Calu3 (cell line): Measurements from ENCODE around the gene DGKI. TPM values are rescaled to one million over a fixed set of nuclear protein-coding genes. Genes with fewer than 3 reads are reported as not detected.

Experiments
- BruUV-seq: library from RNA; stranded (reverse); fragments of 400-500 nt; replicated peaks from 2 replicates; lab custom pipeline; 2021; lab: Mats Ljungman, UMichigan
- CTCF ChIA-PET: fragments of 300-600 bp; sonication (Branson Sonifier 250); formaldehyde crosslinking; loops from one replicate; lab custom pipeline; 2022; ENCODE audit warnings: antibody characterized with exemption; lab: Charles Lee
- DNase-seq: peaks from one replicate; pipeline ENCODE4 v3.0.0; 2022
- H3K27ac Mint-ChIP-seq: one replicate; pipeline ENCODE4 v1.8.0; 2022; ENCODE audit warnings: mixed read lengths; ENCODE audit not compliant: unreplicated experiment
- H3K27me3 Mint-ChIP-seq: one replicate; pipeline ENCODE4 v1.8.0; 2022; ENCODE audit warnings: mixed read lengths; ENCODE audit not compliant: unreplicated experiment
- H3K36me3 Mint-ChIP-seq: one replicate; pipeline ENCODE4 v1.8.0; 2022; ENCODE audit warnings: mild to moderate bottlenecking, moderate library complexity, mixed read lengths; ENCODE audit not compliant: insufficient read depth, unreplicated experiment
- H3K4me1 Mint-ChIP-seq: one replicate; pipeline ENCODE4 v1.8.0; 2022; ENCODE audit warnings: mild to moderate bottlenecking, low read depth, mixed read lengths; ENCODE audit not compliant: unreplicated experiment
- H3K4me3 Mint-ChIP-seq: one replicate; pipeline ENCODE4 v1.8.0; 2022; ENCODE audit warnings: mild to moderate bottlenecking, low read depth, moderate library complexity, mixed read lengths; ENCODE audit not compliant: unreplicated experiment
- H3K9me3 Mint-ChIP-seq: one replicate; pipeline ENCODE4 v1.8.0; 2022; ENCODE audit warnings: low read depth, mixed read lengths; ENCODE audit not compliant: unreplicated experiment
- intact Hi-C: fragments of 100-400 bp; cut with micrococcal nuclease; formaldehyde crosslinking; loops from one replicate; pipeline ENCODE4 v1.10.0; 2022; ENCODE audit not compliant: unreplicated experiment
- total RNA-seq: library from RNA; stranded (reverse); gene quantifications from 2 replicates; pipeline ENCODE4 v1.2.3, GENCODE V29; 2022
- TF ChIP-seq, protein P1 (sequence below): fragments of 200-600 bp; IDR thresholded peaks from one replicate; pipeline ENCODE4 v1.8.0; 2022; ENCODE audit warnings: antibody characterized with exemption; ENCODE audit not compliant: unreplicated experiment

DGKI gene
- total RNA-seq, 1 experiment from 2014 or later = not detected

DNA sequence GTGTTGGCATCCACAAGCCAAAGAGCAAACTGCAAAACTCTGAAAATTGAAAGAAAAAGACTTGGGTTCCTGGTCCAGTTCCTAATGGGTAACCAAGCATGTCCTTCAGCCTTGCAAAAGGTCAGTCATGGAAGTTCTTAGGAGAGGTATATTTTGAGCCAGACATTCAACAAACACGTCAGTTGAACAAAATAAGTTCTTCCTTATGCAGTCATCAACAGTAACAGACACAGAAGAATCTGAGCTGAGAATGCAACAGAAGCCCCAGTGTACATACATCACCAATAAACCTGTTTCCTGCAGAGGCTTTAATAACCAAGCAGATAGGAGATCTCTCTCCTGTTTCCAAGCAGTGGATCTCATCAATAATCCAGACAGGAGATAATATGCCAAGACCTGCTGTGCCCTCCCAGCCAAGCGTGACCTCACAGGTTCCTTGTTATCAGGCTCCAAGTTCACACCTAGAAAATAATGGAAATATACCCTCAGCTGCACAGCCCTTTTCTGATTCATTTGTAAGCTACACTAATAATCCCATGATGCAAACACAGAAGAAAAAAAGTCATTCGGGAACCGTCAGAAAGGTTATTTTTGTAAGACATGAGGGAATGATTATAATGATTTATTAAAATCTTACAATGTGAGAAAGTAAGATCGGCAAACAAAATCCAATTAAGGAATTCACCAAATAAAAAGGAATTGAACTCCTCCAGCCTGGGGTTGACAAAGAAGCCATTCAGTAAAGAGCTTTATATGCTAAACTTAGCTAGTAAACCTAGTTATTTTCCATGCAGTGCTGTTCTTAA, 90.7 kb downstream of the DGKI start:
- H3K36me3 Mint-ChIP-seq = no peaks in the 10 kb centered on the region
- no peak for DNase-seq
- CTCF ChIA-PET = no interaction called here
- BruUV-seq = no TSS peak
- peaks cover 63% of the 10 kb centered on the region for H3K27me3 Mint-ChIP-seq
- no peak overlapping the region for H3K4me3 Mint-ChIP-seq
- TF ChIP-seq, protein P1, sequence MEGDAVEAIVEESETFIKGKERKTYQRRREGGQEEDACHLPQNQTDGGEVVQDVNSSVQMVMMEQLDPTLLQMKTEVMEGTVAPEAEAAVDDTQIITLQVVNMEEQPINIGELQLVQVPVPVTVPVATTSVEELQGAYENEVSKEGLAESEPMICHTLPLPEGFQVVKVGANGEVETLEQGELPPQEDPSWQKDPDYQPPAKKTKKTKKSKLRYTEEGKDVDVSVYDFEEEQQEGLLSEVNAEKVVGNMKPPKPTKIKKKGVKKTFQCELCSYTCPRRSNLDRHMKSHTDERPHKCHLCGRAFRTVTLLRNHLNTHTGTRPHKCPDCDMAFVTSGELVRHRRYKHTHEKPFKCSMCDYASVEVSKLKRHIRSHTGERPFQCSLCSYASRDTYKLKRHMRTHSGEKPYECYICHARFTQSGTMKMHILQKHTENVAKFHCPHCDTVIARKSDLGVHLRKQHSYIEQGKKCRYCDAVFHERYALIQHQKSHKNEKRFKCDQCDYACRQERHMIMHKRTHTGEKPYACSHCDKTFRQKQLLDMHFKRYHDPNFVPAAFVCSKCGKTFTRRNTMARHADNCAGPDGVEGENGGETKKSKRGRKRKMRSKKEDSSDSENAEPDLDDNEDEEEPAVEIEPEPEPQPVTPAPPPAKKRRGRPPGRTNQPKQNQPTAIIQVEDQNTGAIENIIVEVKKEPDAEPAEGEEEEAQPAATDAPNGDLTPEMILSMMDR = no peak
- no peaks in the 10 kb centered on the region for H3K4me1 Mint-ChIP-seq
- H3K27ac Mint-ChIP-seq = no peak overlapping the region
- H3K9me3 Mint-ChIP-seq = no peaks in the 10 kb centered on the region
- intact Hi-C loops = no loop called here

DNA sequence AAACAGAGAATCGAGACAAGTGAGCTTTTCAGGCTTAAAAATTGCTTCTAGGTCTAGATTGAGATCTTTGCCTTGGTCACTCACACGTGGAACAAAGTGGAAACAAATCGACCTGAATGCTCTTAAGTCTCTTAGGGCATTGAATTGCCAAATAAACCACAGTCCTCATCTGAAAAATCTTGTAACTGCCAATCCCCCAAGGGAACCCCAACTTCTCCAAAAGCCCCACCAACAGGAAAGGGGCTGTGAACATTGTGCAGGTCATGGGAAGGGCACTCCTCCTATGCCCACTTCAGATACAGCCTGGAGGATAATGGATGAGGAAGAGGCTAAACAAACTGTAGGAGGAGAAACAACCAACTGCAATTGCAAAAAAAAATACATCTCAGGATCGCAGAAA, 91.3 kb downstream of the DGKI start:
- Mint-ChIP-seq H3K4me3 (no peak overlapping the region), H3K27ac (no peak overlapping the region), H3K9me3 (no peaks in the 10 kb centered on the region), H3K4me1 (no peaks in the 10 kb centered on the region), H3K36me3 (no peaks in the 10 kb centered on the region), H3K27me3 (peaks cover 58% of the 10 kb centered on the region)
- no peak for DNase-seq
- CTCF ChIA-PET = no interaction called here
- no TSS peak for BruUV-seq
- TF ChIP-seq, protein P1 = no peak
- intact Hi-C loops = no loop called here

DNA sequence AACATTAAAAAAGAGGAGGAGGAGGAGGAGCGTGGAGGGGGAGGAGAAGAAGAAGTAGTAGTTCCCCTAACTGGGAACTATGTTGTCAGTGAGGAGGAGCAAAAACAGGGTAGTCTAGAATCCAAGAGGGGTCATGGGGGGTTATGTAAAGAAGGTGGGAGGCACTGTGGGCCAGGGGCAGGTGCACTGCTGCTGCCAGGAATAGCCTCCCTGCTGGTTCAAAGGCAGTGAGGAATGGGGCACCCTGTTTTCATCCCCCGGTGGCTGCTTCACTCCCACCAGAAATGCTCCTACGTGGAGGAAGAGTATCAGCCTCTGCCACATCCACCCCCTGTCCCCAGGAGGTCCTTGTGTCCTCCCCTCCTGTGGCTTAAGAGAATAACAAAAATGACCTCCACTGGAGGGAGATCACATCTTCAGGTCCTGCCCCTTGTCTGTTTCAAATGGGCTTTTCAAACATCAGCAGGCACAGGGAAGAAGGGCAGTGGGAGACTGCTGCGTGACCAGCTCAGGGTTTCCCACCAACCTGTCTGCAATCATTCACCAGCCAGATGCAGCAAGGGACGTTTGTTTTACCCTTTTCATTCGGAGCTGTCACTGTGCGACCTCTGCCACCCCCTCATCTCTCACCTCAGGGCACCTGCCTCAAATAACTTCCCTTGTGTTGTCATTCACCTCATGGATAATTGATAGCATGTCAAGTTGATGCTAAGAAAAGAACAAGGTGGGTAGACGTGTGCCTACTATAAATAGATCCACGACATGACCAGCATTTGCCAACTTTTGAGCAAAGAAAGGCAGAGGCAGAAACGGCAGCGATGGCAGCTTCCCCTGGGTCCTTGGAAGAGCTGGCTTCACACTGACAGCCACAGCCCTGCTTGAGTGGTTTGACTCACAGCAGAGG, 92.6 kb downstream of the DGKI start:
- H3K4me3 Mint-ChIP-seq = no peak overlapping the region
- DNase-seq = no peak
- no peaks in the 10 kb centered on the region for H3K36me3 Mint-ChIP-seq
- H3K4me1 Mint-ChIP-seq = no peaks in the 10 kb centered on the region
- no peak overlapping the region for H3K27ac Mint-ChIP-seq
- H3K9me3 Mint-ChIP-seq = peaks cover 2% of the 10 kb centered on the region
- BruUV-seq = no TSS peak
- intact Hi-C loops = no loop called here
- peaks cover 62% of the 10 kb centered on the region for H3K27me3 Mint-ChIP-seq
- TF ChIP-seq, protein P1 = no peak
- CTCF ChIA-PET = no interaction called here

DNA sequence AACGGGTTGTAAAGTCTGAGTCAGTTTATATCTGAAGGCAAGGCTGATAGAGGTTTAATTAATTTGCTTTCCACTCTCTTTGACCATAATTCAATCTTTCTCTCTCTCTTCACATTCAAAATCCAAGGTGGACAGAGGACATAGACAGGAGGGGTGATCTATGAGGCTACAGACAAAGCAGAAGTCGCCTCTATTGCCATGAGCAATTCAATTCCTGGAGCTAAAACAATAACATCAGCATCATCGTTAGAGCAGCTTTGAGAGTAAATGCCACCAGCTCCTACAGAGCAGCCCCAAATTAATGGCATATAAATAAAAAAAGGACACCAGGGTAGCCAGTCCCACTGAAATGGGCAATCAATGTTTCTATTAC, 93.2 kb downstream of the DGKI start:
- intact Hi-C loops = no loop called here
- BruUV-seq = no TSS peak
- peaks cover 69% of the 10 kb centered on the region for H3K27me3 Mint-ChIP-seq
- H3K9me3 Mint-ChIP-seq = peaks cover 3% of the 10 kb centered on the region
- no peaks in the 10 kb centered on the region for H3K36me3 Mint-ChIP-seq
- CTCF ChIA-PET = no interaction called here
- H3K4me3 Mint-ChIP-seq = no peak overlapping the region
- DNase-seq = no peak
- H3K27ac Mint-ChIP-seq = no peak overlapping the region
- TF ChIP-seq, protein P1 = no peak
- H3K4me1 Mint-ChIP-seq = no peaks in the 10 kb centered on the region
